Psoas muscle (tissue), 8 donors: ENCODE measurements around the gene GGT1. TPM values are rescaled to one million over a fixed set of nuclear protein-coding genes. Genes with fewer than 3 reads are reported as not detected.
"Not testable (repeated sequence)": the region's sequence is repeated elsewhere in the genome, so short reads cannot be mapped to it uniquely, and the experiment has no call there.

ENCODE experiments used
- ATAC-seq, 4 donors: fragments of 200-7000 bp; cut with Tn5 transposase; one replicate each; pipeline ENCODE4 v1.9.1; 2020; ENCODE audit warnings: moderate library complexity in 3 of 4, mild to moderate bottlenecking in 2 of 4
- DNase-seq, 2 donors: peaks; one replicate each; pipeline ENCODE4 v3.0.0-alpha.2; 2020
- H3K27ac ChIP-seq: fragments of 200-600 bp; one replicate; pipeline ENCODE4 v1.8.0; 2022
- H3K27me3 ChIP-seq, 3 donors: fragments of 200-600 bp in 1 of 3; one replicate each; pipeline versions ENCODE4 v1.6.1 to v1.8.0; 2013 to 2022; ENCODE audit warnings: low read length in 2 of 3, mild to moderate bottlenecking in 2 of 3, moderate library complexity in 1 of 3; ENCODE audit not compliant: insufficient read depth in 3 of 3
- H3K36me3 ChIP-seq, 2 donors: fragments of 200-600 bp in 1 of 2; one replicate each; pipeline versions ENCODE4 v1.6.1 to v1.8.0; 2013 to 2022; ENCODE audit warnings: low read depth in 1 of 2, mild to moderate bottlenecking in 1 of 2, moderate library complexity in 1 of 2; ENCODE audit not compliant: insufficient read depth in 1 of 2
- H3K4me1 ChIP-seq: fragments of 200-600 bp; one replicate; pipeline ENCODE4 v1.8.0; 2022
- H3K4me3 ChIP-seq: fragments of 200-600 bp; one replicate; pipeline ENCODE4 v1.8.0; 2022; ENCODE audit warnings: mild to moderate bottlenecking
- H3K9me3 ChIP-seq: fragments of 200-600 bp; one replicate; pipeline ENCODE4 v1.8.0; 2022
- CTCF ChIP-seq: fragments of 200-600 bp; IDR thresholded peaks from one replicate; pipeline ENCODE4 v1.8.0; 2022; ENCODE audit warnings: antibody characterized with exemption
- WGBS, 3 donors: extraction: QIAGEN DNeasy Blood & Tissue Kit; methylation state at CpG; one replicate each; pipeline versions ENCODE4 v1.1.6 to v1.1.7; 2013; 5-methylcytosine and 5-hydroxymethylcytosine counted together
- intact Hi-C, 2 donors: fragments of 100-400 bp; cut with DNase I; formaldehyde crosslinking; loops; one replicate each; pipeline versions ENCODE4 v1.11.0 to v1.14.2; 2022
- polyA plus RNA-seq, 3 donors: library from polyadenylated mRNA; stranded (reverse); fragments of 200-250 nt; gene quantifications; one replicate each; pipeline ENCODE4 v1.2.3, GENCODE V29; 2013
- total RNA-seq, 4 donors: library from RNA; stranded (reverse); fragmentation: NEBNext Ultra II Directional in 2 of 4; extraction: Animal tissue kit (Norgen Biotek cat#: 25700) in 2 of 4; gene quantifications; one replicate each; pipeline versions ENCODE4 v1.2.1 to v1.2.4, GENCODE V29; 2021 to 2023
- donor health status: healthy with polysubstance abuse.
- donor health status: DM: no; HTN: no; CAD: no; lungs with moderate emphysema.
- donor health status: Bipolar disorder and iron deficiency.
- donor health status: healthy.
- donor health status: DM: yes; HTN: yes; CAD: no.
- donor health status: DM: no; HTN: no; CAD: no.
- donor health status: DM: no; HTN: no; CAD: no.
- donor health status: DM: yes; HTN: yes; CAD: no.

Gene GGT1
- total and polyA plus RNA-seq, 7 donors: 0.52 to 2.6 (median 0.97) TPM

- no peaks in the 10 kb centered on the region for H3K27me3 ChIP-seq
- DNase-seq: no peak
- peak; percentile 9 to 30 (median 18) for ATAC-seq
- peak overlapping the region; percentile 69 for H3K4me3 ChIP-seq
- WGBS, 3 donors: 11 to 22% (median 13%) methylated on average over 20 to 33 of the region's 33 CpGs
- no peaks in the 10 kb centered on the region for H3K9me3 ChIP-seq
- no peaks in the 10 kb centered on the region for H3K4me1 ChIP-seq
- H3K36me3 ChIP-seq: peaks cover 0 to 25% of the 10 kb centered on the region in 2 donors
- H3K27ac ChIP-seq: peak overlapping the region; percentile 70
- TF ChIP-seq CTCF: no peak
- intact Hi-C loops: no loop called here
Measured at GRCh38 chr22:24592058-24592850, 10.7 kb upstream of the GGT1 start.

- H3K9me3 ChIP-seq: no peaks in the 10 kb centered on the region
- no peaks in the 10 kb centered on the region for H3K4me1 ChIP-seq
- H3K27me3 ChIP-seq: no peaks in the 10 kb centered on the region
- peaks cover 0 to 17% of the 10 kb centered on the region in 2 donors for H3K36me3 ChIP-seq
- peak; percentile 91 to 93 for DNase-seq
- intact Hi-C loops: no loop called here
- whole genome bisulfite sequencing, 3 donors: 3 to 6% (median 5%) methylated on average over 49 to 72 of the region's 72 CpGs
- TF ChIP-seq CTCF: no peak
- peak within 1 kb of the TSS; percentile 69 for H3K4me3 ChIP-seq
- ATAC-seq: peak; percentile 77 to 88 (median 83)
- peak within 1 kb of the TSS; percentile 70 for H3K27ac ChIP-seq
Measured at GRCh38 chr22:24592851-24593558, 10.0 kb upstream of the GGT1 start, which contains the start of gene LRRC75B. Gene LRRC75B, minus strand, starts transcription at chr22:24593073. Its CDS starts 34 bp downstream, at chr22:24593039.

- intact Hi-C loops, H3K9me3 ChIP-seq, DNase-seq, H3K27me3 ChIP-seq, ATAC-seq, H3K4me1 ChIP-seq: not testable (repeated sequence)
- peak overlapping the region; percentile 70 for H3K27ac ChIP-seq
- 89 to 94% (median 92%) methylated on average over 10 of the region's 10 CpGs for WGBS, 3 donors
- H3K4me3 ChIP-seq: peak overlapping the region; percentile 69
- H3K36me3 ChIP-seq: peaks cover 0 to 12% of the 10 kb centered on the region in 2 donors
Measured at GRCh38 chr22:24593559-24593835, 9.5 kb upstream of the GGT1 start.

GRCh38 chr22:24593836-24594568 lies 9.0 kb upstream of the GGT1 start:
- Histone ChIP-seq H3K4me1 (no peaks in the 10 kb centered on the region), H3K4me3 (peak overlapping the region; percentile 69), H3K36me3 (peaks cover 0 to 7% of the 10 kb centered on the region in 2 donors), H3K27me3 (no peaks in the 10 kb centered on the region), H3K9me3 (no peaks in the 10 kb centered on the region), H3K27ac (no peak overlapping the region)
- DNase-seq (no peak), ATAC-seq (no peak)
- TF ChIP-seq CTCF: no peak
- WGBS, 3 donors: 82 to 83% (median 83%) methylated on average over 16 of the region's 16 CpGs
- intact Hi-C loops: no loop called here
